T-helper 2 cell (primary cell): Measurements from ENCODE around the gene LRRC28.
"Not testable (repeated sequence)": the region's sequence is repeated elsewhere in the genome, so short reads cannot be mapped to it uniquely, and the experiment has no call there.

Experiments used
- DNase-seq, 5 experiments: peaks; one replicate each; pipeline versions ENCODE4 v3.0.0 to v3.0.0-alpha.2; 2012 to 2022
- total RNA-seq, 2 donors: gene quantifications; one replicate each; lab custom pipeline; 2026; lab: John Stamatoyannopoulos, UW

LRRC28 gene
- 5.9 to 7.9 reads per million in 2 donors for total RNA-seq

DNA sequence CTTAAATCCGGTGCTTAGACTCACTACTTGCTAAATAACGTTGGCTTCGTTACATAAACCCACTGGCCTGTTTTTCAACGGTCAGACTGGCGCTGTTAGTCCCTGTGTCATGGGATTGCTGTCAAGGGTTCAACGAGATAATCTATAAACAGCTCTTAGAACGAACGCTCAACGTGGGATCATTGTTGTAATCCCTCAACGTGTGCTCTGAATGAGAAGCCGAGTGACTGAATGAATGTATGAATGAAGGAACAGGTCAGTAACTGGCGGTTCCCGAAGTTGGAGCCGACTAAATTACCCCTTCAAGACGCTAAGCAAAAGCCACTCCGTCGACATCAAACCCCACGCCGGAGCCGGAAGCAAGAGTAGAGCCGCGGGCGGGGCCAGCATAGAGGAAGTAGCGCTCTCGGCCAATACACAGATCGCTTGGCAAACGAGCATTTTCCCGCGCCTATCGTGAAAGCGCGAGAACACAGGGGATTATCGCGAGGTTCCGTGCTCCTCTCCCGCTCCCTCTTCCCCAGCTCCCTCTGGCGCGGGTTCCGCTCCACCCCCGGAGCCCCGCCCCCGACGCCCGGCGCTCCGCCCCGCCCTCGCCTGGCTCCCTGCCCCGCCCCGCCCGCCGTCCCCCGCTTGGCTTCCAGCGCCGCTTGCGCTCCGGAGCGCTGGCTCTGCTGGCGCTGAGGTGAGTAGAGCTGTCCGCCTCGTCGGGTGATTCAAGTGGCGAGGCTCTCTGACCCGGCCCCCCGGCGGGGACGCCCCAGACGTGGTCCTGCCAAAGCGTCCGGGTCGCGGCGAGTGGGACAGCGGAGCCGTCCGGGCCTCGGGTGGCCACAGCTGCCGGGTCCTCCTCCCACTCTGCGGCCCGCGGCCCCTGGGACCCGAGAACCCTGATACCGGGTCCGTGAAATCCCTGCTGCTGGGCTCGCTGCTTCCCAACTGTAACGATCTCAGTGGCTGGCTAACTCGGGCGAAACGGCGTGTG lies at the start of gene LRRC28:
LRRC28 (plus strand) TSS at position 625 of the 985 bp plus-strand sequence. CDS start 4,477 bp downstream, outside the sequence.
- DNase-seq, result peak; percentile 78 to 99 (median 87)

GRCh38 chr15:99202176-99202552 lies 49.1 kb upstream of the LRRC28 start:
- DNase-seq, result no peak

DNA sequence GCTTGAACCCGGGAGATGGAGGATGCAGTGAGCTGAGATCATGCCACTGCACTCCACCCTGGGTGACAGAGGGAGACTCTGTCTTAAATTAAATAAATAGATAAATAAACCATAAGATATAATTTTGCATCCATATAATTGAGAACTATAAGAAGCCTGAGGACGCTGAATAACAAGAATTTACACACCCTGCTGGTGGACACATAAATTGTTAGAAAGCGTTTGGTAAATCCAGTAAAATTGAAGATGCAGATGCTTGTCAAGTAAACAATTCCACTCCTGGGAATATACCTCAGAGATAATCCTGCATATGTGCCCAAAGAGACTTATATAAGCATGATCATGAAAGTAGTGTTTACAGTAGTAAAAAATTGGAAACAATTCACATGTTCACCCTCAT lies 43.6 kb upstream of the LRRC28 start:
- DNase-seq, result no peak

DNA sequence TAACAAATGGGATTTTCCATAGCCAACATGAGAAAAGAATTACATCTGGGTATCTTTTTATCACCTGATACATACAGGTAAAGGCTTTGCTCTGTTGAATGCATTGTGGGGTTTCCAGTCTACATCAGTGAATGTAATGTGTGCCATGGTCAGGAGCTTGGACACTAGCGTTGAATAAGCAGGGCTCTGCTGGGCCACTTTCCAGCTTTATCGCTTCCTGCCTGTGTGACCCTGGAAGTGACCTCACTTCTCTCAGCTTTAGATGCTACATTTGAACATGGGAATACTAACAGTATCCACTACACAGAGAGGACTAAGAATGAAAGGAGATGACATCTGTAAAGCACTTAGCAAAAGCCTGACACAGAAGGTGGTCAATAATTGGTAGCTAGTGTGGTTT lies 42.0 kb upstream of the LRRC28 start:
- DNase-seq, result no peak

GRCh38 chr15:99210334-99210733 lies 40.9 kb upstream of the LRRC28 start:
- no peak for DNase-seq

DNA sequence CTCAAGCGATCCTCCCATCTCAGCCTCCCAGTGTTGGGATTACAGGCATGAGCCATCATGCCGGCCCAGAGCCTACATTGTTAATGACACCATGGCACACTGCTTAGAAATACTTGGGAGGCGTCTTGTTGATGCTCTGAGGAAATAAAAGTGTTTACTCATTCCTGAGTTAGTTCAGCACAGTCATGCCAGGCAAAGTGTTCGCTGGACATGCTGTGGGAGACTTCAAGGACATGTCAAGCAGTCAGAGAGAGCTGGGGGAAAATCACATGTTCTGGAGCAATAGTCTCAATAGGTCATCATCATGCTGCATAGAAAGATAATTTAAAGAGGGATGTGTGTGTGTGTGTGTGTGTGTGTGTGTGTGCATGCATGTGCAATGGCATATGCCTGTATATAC lies 39.4 kb upstream of the LRRC28 start:
- no peak for DNase-seq

- no peak for DNase-seq
Observed at GRCh38 chr15:99212406-99212805, 38.9 kb upstream of the LRRC28 start.

GRCh38 chr15:99213187-99213811 lies 38.0 kb upstream of the LRRC28 start:
- DNase-seq, result peak; percentile 4 to 48 (median 19)

DNA sequence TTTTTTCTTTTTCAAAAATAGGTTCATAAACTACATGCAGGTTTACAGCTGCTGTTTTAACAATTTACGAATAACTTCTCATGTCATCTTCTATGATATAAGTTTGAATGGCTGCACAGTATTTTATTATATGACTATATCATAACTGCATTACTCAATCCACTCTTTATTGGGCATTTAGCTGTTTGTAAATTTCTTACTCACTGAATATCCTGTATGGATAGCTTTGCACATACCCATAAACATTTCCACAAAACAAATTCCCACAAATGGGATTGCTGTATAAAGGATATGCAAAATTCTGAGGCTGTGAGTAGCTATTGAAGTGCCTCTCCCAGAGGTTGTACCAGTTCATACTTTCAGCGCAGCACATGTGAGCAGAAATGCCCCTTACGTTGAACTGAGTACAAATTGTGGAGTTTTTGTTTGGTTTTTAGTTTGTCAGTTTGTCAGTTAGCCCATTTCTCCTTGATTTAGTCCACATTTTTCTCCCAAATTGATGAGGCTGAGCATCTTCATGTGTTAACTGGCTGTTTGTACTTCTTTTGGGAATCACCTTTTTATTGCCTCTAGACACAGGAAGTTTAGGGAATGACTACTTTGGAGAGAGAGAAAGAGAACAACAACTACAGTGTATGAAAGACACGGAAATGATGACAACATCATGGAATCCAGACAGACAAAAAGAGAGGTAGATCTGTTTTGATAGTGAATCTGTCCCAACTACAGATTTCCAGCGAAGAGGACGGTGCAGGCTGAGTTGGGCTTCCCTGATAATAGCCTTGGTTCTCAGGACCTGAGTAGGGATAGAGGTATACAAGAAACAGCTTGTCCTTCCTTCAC lies 26.7 kb upstream of the LRRC28 start:
- DNase-seq, result no peak

DNA sequence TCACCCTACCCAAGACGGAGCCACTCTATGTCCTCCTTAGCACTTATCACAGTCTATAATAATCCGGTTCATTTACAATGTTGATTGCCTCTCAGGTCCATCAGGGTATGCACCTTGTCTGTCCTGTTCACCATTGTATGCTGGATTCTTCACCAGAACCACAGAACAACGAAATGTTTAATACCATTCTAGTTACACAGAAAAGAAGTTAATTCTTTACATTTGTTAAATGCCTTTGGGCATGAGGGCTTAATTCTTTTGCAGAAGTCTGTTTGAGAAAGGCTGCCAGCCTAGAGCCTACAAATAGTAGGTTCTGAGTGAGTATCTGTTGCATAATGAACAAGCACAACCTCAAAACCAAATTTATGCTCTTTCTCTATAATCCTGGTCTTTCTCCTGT lies 24.5 kb upstream of the LRRC28 start:
- DNase-seq, result no peak

DNA sequence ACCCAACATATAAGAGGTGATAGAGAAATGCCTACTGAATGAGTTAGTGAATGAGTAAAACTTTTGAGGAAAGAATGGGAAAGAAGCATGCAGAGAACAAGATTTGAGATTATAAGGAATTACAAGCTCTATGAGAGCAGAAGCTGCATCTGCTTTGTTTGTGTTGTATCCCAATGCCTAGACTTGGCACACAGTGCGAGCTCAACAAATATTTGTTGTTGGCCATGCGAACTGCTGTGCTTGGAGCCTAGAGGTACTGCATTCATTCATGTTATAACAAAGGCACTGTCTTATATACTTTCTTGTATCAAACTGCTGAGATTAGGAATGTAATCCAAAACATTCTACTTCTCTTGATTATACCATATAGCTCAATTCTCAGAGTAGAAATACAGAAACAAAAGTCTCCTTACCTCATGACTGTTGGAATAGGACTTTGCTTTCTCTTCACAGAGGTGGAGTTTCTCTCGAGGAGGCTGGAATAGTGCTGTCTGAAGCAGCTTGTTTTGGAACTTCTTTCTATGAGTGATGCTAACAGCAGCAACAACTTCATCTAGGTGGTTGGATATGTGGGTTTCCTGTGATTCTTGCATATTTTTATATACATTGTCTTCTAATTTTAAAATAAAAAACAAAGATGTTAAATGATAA lies 23.0 kb upstream of the LRRC28 start:
- no peak for DNase-seq

DNA sequence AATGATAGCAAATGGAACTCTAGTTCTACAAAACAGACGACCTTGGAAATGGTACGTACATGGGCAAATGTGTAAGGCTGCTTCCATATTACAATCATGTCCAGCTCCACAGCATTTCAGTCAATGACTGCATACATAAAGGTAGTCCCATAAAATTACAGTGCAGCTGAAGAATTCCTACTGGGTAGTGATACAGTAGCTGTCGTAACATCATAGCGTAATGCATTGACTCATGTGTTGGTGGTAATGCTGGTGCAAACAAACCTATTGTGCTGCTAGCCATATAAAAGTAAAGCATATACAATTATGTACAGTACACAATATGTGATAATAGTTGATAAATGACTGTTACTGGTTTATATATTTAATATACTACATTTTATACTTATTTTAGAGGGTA lies 20.4 kb upstream of the LRRC28 start:
- DNase-seq, result no peak

GRCh38 chr15:99232740-99233139 lies 18.5 kb upstream of the LRRC28 start:
- no peak for DNase-seq

DNA sequence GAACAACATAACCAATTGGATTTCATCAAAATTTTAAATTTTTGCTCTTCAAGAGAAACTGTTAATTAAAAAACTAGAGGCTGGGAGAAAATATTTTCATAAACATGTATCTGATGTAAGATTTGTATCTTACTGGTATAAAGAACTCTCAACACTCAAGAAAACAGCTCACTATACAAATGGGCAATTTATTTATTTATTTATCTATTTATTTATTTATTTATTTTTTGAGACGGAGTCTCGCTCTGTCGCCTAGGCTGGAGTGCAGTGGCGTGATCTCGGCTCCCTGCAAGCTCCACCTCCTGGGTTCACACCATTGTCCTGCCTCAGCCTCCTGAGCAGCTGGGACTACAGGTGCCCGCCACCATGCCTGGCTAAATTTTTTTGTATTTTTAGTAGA lies 17.1 kb upstream of the LRRC28 start:
- not testable (repeated sequence) for DNase-seq

DNA sequence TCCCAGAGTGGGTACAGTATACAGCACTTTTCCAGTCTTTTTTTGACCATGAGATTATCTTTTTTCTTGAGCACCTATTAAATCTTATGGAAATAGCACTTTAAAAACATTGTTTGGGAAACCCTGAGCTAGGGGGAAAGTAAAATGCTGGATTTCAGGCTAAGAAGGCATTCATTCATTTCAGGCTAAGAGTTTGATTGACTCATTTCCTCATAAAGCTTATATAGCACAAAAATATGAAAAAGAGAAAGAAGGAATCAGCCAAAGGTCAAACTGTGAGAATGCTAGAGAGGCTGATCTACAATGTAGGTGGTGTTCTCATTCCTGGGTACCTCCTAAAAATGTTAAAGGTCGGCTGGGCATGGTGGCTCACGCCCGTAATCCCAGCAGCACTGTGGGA lies 12.4 kb upstream of the LRRC28 start:
- DNase-seq, result no peak

DNA sequence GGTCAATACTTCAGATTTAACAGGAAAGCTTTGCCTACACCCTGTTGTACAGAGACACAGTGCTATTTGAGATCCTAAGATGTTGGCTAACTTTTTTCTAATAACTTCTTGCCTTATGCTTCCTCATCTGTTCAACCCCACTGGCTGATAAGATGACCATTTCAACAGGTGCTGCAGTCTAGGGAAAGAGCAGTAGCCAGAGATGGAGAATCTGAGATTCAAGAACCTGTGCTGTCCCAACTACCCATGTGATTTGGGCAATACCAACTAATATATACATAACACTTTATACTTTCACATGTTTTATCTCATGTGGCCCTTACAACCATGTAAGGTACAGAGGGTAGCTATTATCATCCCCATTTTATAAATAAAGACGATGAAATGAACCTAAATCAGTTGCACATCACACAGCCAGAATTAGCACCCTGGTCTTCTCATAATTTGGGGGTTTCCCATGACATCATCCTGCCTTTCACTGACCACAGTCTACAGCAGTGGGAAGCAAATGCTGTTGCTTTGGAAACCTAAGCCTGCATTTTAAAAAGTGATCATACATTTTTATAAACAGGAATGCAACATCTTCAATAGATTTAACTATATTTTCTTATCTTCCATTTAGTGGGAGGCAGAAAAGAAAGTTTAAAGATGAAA lies 11.6 kb upstream of the LRRC28 start:
- no peak for DNase-seq

GRCh38 chr15:99241752-99242151 lies 9.5 kb upstream of the LRRC28 start:
- DNase-seq, result no peak

- no peak for DNase-seq
Observed at GRCh38 chr15:99244306-99244705, 7.0 kb upstream of the LRRC28 start.

DNA sequence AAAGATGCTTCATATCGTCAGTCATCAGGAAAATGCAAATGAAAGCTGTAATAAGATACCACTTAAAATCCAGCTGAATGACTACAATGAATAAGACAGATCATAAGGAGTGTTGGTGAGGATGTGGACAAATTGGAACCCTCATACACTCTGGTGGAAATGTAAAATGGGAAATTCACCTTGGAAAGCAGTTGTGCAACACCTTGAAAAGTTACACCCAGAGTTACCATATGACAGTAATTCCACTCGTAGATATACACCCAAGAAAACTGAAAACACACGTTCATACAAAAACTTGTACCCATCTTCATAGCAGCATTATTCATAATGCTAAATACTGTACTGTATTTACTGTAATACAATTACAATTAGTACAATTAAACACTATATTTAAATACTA lies 4.2 kb upstream of the LRRC28 start:
- no peak for DNase-seq

GRCh38 chr15:99248000-99248715 lies 3.1 kb upstream of the LRRC28 start:
- no peak for DNase-seq

- no peak for DNase-seq
Observed at GRCh38 chr15:99249270-99249841, 1.9 kb upstream of the LRRC28 start, which contains the start of gene TTC23. TTC23 (minus strand) TSS chr15:99249581; CDS start chr15:99228712, 20,869 bp downstream.
